GM10266 (cell line): Measurements from ENCODE around the gene UCK1.

Experiments used
- DNase-seq: peaks from one replicate; pipeline ENCODE4 v3.0.0; 2012; ENCODE audit errors: extremely low spot score
- CTCF ChIP-seq: IDR thresholded peaks from 2 replicates; pipeline ENCODE4 v1.5.1; 2012; ENCODE audit warnings: mild to moderate bottlenecking, low read depth; ENCODE audit not compliant: control insufficient read depth, insufficient read depth; ENCODE audit errors: missing control alignments

Gene UCK1

GRCh38 chr9:131575946-131576853 lies 45.1 kb upstream of the UCK1 start:
- DNase-seq, result no peak
- no peak for TF ChIP-seq CTCF

- no peak for DNase-seq
These were observed 43.9 kb upstream of the UCK1 start for GRCh38 chr9:131574730-131575640.

GRCh38 chr9:131567910-131568309 lies 36.8 kb upstream of the UCK1 start:
- DNase-seq, result no peak
- no peak for TF ChIP-seq CTCF

More at GRCh38 chr9:131574730-131575640, 43.9 kb upstream of the UCK1 start:
- no peak for TF ChIP-seq CTCF

GRCh38 chr9:131566158-131566557 lies 35.1 kb upstream of the UCK1 start:
- no peak for DNase-seq
- no peak for TF ChIP-seq CTCF

GRCh38 chr9:131565369-131565768 lies 34.3 kb upstream of the UCK1 start:
- no peak for DNase-seq
- no peak for TF ChIP-seq CTCF

GRCh38 chr9:131562032-131562959 lies 31.2 kb upstream of the UCK1 start:
- no peak for DNase-seq
- TF ChIP-seq CTCF, result no peak
